GM12878 (cell line): ENCODE results near the gene UBE2O.

Experiments used
- CBX3 ChIP-seq: fragments of 200-600 bp; sonication (generic); IDR thresholded peaks from 2 replicates; pipeline ENCODE4 v1.6.1; 2016; ENCODE audit warnings: low read depth, borderline replicate concordance
- CTCF ChIP-seq, 3 experiments: IDR thresholded peaks in 2 of 3; conservative IDR thresholded peaks in 1 of 3; 2 replicates each; pipeline ENCODE4 v1.5.1; 2011; ENCODE audit warnings: low read depth in 3 of 3, low read length in 3 of 3, mild to moderate bottlenecking in 3 of 3, control low read depth in 2 of 3, moderate library complexity in 2 of 3, inconsistent platforms in 1 of 3, mixed read lengths in 1 of 3; ENCODE audit not compliant: control insufficient read depth in 2 of 3, insufficient read depth in 1 of 3; ENCODE audit errors: extremely low read depth in 1 of 3
- EZH2 ChIP-seq: IDR thresholded peaks from 2 replicates; pipeline ENCODE4 v1.6.1; 2012; ENCODE audit warnings: low read depth, mild to moderate bottlenecking, control low read depth, inconsistent platforms, low read length, borderline replicate concordance; ENCODE audit not compliant: control insufficient read depth
- POLR2A ChIP-seq: IDR thresholded peaks from 2 replicates; pipeline ENCODE4 v1.6.1; 2011; ENCODE audit warnings: low read depth, mild to moderate bottlenecking, low read length
- POU2F2 ChIP-seq: IDR thresholded peaks from 3 replicates; pipeline ENCODE4 v1.6.1; 2011; ENCODE audit warnings: low read depth, mild to moderate bottlenecking, low read length, borderline replicate concordance
- SIN3A ChIP-seq: IDR thresholded peaks from 2 replicates; pipeline ENCODE4 v1.6.1; 2012; ENCODE audit warnings: low read depth, low read length, improper control_type of control experiment
- SP1 ChIP-seq: IDR thresholded peaks from one replicate; pipeline ENCODE4 v1.6.1; 2011; ENCODE audit warnings: low read depth, low read length
- ZBTB40 ChIP-seq: fragments of 450-650 bp; IDR thresholded peaks from 2 replicates; pipeline ENCODE4 v1.6.1; 2016; ENCODE audit warnings: mild to moderate bottlenecking, moderate library complexity, borderline replicate concordance
- ZNF207 ChIP-seq: fragments of 450-650 bp; IDR thresholded peaks from 2 replicates; pipeline ENCODE4 v1.6.1; 2014; ENCODE audit warnings: antibody characterized with exemption, mild to moderate bottlenecking, borderline replicate concordance

- TF ChIP-seq POLR2A (no peak), SIN3A (no peak), CTCF (IDR thresholded peaks at IDR 0.05 in 2 of 3, conservative IDR thresholded peaks at IDR 0.05 in 1 of 3; ENCODE audit: control insufficient read depth in 2 of 3, extremely low read depth in 1 of 3, insufficient read depth in 1 of 3, low read depth in 3 of 3, low read length in 3 of 3) (no peak), EZH2 (no peak), CBX3 (no peak), ZBTB40 (no peak), POU2F2 (no peak), SP1 (no peak), ZNF207 (no peak)
These were observed 21.3 kb upstream of the UBE2O start for GRCh38 chr17:76474238-76474637.
